PFSK-1 (cell line): ENCODE measurements around the gene PRSS33.

Experiments
- POLR2AphosphoS5 ChIP-seq: IDR thresholded peaks from 2 replicates; pipeline ENCODE4 v1.6.1; 2012; ENCODE audit warnings: low read depth, mild to moderate bottlenecking, control low read depth, low read length, moderate library complexity
- TAF1 ChIP-seq: IDR thresholded peaks from 2 replicates; pipeline ENCODE4 v1.6.1; 2012; ENCODE audit warnings: low read length, control low read depth, borderline replicate concordance; ENCODE audit not compliant: insufficient read depth

GRCh38 chr16:2769675-2770056 lies 17.7 kb downstream of the PRSS33 start:
- no peak for TF ChIP-seq TAF1
- TF ChIP-seq POLR2AphosphoS5: no peak
